ENCODE results near the gene USP9X. TPM values are rescaled to one million over a fixed set of nuclear protein-coding genes. Genes with fewer than 3 reads are reported as not detected.

USP9X gene
- total and polyA plus RNA-seq, 9 of the 15 experiments (the other 6 are each of a cell fraction or from before 2014, with no cell fraction given), result 10.9 to 47.8 (median 29.5) TPM

DNA sequence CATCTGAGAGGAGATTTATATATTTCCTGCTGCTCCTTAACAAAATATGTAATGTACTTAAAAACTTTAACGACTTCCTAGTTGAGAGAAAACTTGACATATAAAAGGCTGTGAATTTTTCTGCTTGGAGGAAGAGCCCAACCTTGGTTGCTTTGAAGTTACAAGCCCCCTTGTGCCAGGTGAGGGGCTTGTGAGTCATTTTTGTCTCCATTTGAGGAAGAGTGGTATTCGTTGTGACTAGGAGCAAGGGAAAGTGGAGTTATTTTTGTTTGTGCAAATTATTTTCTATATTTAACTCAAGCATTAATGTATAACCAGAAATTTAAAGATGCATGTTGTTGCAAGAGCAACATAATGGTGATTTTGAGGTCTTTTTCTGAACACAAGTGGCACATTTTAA lies 149.7 kb downstream of the USP9X start:
- Histone ChIP-seq H3K27me3 (ENCODE audit: control insufficient read depth in 2 of 2, insufficient read depth in 2 of 2, low read length in 2 of 2) (no peaks in the 10 kb centered on the region), H3K27ac (ENCODE audit: extremely low read depth, low read depth, low read length) (no peak overlapping the region), H2AFZ (ENCODE audit: low read depth, low read length) (no peak overlapping the region), H3K79me2 (ENCODE audit: control insufficient read depth, insufficient read depth, low read length) (no peaks in the 10 kb centered on the region), H3K4me1 (replicated peaks in 1 of 2; ENCODE audit: control insufficient read depth in 2 of 2, insufficient read depth in 2 of 2, low read length in 2 of 2) (no peaks in the 10 kb centered on the region; a peak in 1 of 5 replicates), H4K20me1 (replicated peaks; ENCODE audit: control insufficient read depth, insufficient read depth, low read length) (no peaks in the 10 kb centered on the region), H3K9ac (ENCODE audit: insufficient read depth in 1 of 2, low read depth in 2 of 2, low read length in 2 of 2) (no peak overlapping the region), H3K4me2 (ENCODE audit: insufficient read depth, low read length) (no peak overlapping the region), H3K36me3 (ENCODE audit: control insufficient read depth, insufficient read depth, low read length) (peaks cover 33% of the 10 kb centered on the region; the same call in 2 of the 3 replicates), H3K9me1 (ENCODE audit: control insufficient read depth, insufficient read depth, low read length) (no peaks in the 10 kb centered on the region), H3K4me3 (no peak overlapping the region), H3K9me3 (replicated peaks; ENCODE audit: control insufficient read depth, insufficient read depth, low read depth, low read length) (no peaks in the 10 kb centered on the region)
- ATAC-seq, result no peak
- intact Hi-C loops (cut with micrococcal nuclease) (no loop called here), in situ Hi-C loops (cut with MboI) (no loop called here)
- TF ChIP-seq CCNT2 (IDR thresholded peaks at IDR 0.05; ENCODE audit: borderline replicate concordance, extremely low read depth, insufficient read length, low read depth, low read length) (no peak), NFE2 (IDR thresholded peaks at IDR 0.05; ENCODE audit: low read depth) (no peak), PYGO2 (tag; IDR thresholded peaks at IDR 0.05) (no peak), MBD2 (IDR thresholded peaks at IDR 0.05; ENCODE audit: borderline replicate concordance, low read depth) (no peak), FOXJ2 (tag; IDR thresholded peaks at IDR 0.05) (no peak), NFIX (CRISPR knock-in tag; IDR thresholded peaks at IDR 0.05; ENCODE audit: low read depth) (no peak), HNRNPLL (IDR thresholded peaks at IDR 0.05; ENCODE audit: low read depth, low read length, poor library complexity, severe bottlenecking) (no peak), SMARCE1 (IDR thresholded peaks at IDR 0.05) (no peak), ZNF436 (CRISPR knock-in tag; IDR thresholded peaks at IDR 0.05) (no peak), RFX1 (IDR thresholded peaks at IDR 0.05) (no peak), EP300 (IDR thresholded peaks at IDR 0.05; ENCODE audit: low read length) (no peak), FOXJ3 (CRISPR knock-in tag; IDR thresholded peaks at IDR 0.05) (no peak), HLTF (IDR thresholded peaks at IDR 0.05) (no peak), TRIM28 (IDR thresholded peaks at IDR 0.05) (no peak), NRF1 (conservative IDR thresholded peaks at IDR 0.05 in 1 of 2, IDR thresholded peaks at IDR 0.05 in 1 of 2) (no peak)
- TF ChIP-seq, protein P1, sequence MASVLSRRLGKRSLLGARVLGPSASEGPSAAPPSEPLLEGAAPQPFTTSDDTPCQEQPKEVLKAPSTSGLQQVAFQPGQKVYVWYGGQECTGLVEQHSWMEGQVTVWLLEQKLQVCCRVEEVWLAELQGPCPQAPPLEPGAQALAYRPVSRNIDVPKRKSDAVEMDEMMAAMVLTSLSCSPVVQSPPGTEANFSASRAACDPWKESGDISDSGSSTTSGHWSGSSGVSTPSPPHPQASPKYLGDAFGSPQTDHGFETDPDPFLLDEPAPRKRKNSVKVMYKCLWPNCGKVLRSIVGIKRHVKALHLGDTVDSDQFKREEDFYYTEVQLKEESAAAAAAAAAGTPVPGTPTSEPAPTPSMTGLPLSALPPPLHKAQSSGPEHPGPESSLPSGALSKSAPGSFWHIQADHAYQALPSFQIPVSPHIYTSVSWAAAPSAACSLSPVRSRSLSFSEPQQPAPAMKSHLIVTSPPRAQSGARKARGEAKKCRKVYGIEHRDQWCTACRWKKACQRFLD (CRISPR knock-in tag; IDR thresholded peaks at IDR 0.05), result no peak
- TF ChIP-seq, protein P2, sequence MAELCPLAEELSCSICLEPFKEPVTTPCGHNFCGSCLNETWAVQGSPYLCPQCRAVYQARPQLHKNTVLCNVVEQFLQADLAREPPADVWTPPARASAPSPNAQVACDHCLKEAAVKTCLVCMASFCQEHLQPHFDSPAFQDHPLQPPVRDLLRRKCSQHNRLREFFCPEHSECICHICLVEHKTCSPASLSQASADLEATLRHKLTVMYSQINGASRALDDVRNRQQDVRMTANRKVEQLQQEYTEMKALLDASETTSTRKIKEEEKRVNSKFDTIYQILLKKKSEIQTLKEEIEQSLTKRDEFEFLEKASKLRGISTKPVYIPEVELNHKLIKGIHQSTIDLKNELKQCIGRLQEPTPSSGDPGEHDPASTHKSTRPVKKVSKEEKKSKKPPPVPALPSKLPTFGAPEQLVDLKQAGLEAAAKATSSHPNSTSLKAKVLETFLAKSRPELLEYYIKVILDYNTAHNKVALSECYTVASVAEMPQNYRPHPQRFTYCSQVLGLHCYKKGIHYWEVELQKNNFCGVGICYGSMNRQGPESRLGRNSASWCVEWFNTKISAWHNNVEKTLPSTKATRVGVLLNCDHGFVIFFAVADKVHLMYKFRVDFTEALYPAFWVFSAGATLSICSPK (IDR thresholded peaks at IDR 0.05; ENCODE audit: borderline replicate concordance), result no peak
- TF ChIP-seq, protein P3, sequence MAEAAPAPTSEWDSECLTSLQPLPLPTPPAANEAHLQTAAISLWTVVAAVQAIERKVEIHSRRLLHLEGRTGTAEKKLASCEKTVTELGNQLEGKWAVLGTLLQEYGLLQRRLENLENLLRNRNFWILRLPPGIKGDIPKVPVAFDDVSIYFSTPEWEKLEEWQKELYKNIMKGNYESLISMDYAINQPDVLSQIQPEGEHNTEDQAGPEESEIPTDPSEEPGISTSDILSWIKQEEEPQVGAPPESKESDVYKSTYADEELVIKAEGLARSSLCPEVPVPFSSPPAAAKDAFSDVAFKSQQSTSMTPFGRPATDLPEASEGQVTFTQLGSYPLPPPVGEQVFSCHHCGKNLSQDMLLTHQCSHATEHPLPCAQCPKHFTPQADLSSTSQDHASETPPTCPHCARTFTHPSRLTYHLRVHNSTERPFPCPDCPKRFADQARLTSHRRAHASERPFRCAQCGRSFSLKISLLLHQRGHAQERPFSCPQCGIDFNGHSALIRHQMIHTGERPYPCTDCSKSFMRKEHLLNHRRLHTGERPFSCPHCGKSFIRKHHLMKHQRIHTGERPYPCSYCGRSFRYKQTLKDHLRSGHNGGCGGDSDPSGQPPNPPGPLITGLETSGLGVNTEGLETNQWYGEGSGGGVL (CRISPR knock-in tag; IDR thresholded peaks at IDR 0.05), result no peak
- TF ChIP-seq, protein P4, sequence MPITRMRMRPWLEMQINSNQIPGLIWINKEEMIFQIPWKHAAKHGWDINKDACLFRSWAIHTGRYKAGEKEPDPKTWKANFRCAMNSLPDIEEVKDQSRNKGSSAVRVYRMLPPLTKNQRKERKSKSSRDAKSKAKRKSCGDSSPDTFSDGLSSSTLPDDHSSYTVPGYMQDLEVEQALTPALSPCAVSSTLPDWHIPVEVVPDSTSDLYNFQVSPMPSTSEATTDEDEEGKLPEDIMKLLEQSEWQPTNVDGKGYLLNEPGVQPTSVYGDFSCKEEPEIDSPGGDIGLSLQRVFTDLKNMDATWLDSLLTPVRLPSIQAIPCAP (CRISPR knock-in tag; IDR thresholded peaks at IDR 0.05; ENCODE audit: borderline replicate concordance), result no peak
- no TSS peak for BruUV-seq (replicated peaks)
- 22% methylated on average over 2 of the region's 2 CpGs for WGBS (ENCODE audit: insufficient coverage, low coverage, missing lambda C conversion rate)
- no peak for DNase-seq (ENCODE audit: extremely low read depth in 1 of 4, low spot score in 3 of 4)
- ChIA-PET POLR2A (no interaction called here), CTCF (ENCODE audit: low intra/inter-chr PET ratio) (no interaction called here)
- FAIRE-seq, result no peak
